GM06990 (cell line): ENCODE data around the gene PWWP2B.

Experiments
- DNase-seq: peaks from one replicate; pipeline ENCODE4 v3.0.0-alpha.2; 2011; ENCODE audit not compliant: insufficient read length; ENCODE audit errors: extremely low read depth
- H3K27me3 ChIP-seq: replicated peaks from 2 replicates; pipeline ENCODE4 v1.6.0; 2011; ENCODE audit warnings: low read length; ENCODE audit not compliant: control insufficient read depth, insufficient read depth
- H3K36me3 ChIP-seq: 2 replicates; pipeline ENCODE4 v1.5.1; 2011; ENCODE audit warnings: low read length; ENCODE audit not compliant: control insufficient read depth, insufficient read depth
- H3K4me3 ChIP-seq: replicated peaks from 2 replicates; pipeline ENCODE4 v1.5.1; 2011; ENCODE audit warnings: low read depth, mild to moderate bottlenecking, control low read depth, low read length
- CTCF ChIP-seq: IDR thresholded peaks from 2 replicates; pipeline ENCODE4 v1.5.1; 2011; ENCODE audit warnings: low read length, control low read depth, mild to moderate bottlenecking, inconsistent platforms; ENCODE audit not compliant: insufficient read depth, poor library complexity, severe bottlenecking

The PWWP2B gene

GRCh38 chr10:132414402-132415016, 17.5 kb downstream of the PWWP2B start:
- no peaks in the 10 kb centered on the region; the same call in 1 of the 2 replicates for H3K27me3 ChIP-seq
- TF ChIP-seq CTCF: no peak
- DNase-seq: no peak
- no peak overlapping the region for H3K4me3 ChIP-seq
- H3K36me3 ChIP-seq: no peaks in the 10 kb centered on the region

GRCh38 chr10:132415255-132415654, 18.3 kb downstream of the PWWP2B start:
- no peak for TF ChIP-seq CTCF

GRCh38 chr10:132415956-132416355, 19.0 kb downstream of the PWWP2B start:
- Histone ChIP-seq H3K36me3 (no peaks in the 10 kb centered on the region), H3K27me3 (no peaks in the 10 kb centered on the region; the same call in 1 of the 2 replicates), H3K4me3 (no peak overlapping the region)
- no peak for TF ChIP-seq CTCF
- DNase-seq: no peak

More at GRCh38 chr10:132415255-132415654, 18.3 kb downstream of the PWWP2B start:
- Histone ChIP-seq H3K4me3 (no peak overlapping the region), H3K36me3 (no peaks in the 10 kb centered on the region), H3K27me3 (no peaks in the 10 kb centered on the region; the same call in 1 of the 2 replicates)
- DNase-seq: no peak

- DNase-seq: no peak
- H3K4me3 ChIP-seq: no peak overlapping the region
- no peak for TF ChIP-seq CTCF
- H3K27me3 ChIP-seq: no peaks in the 10 kb centered on the region; the same call in 1 of the 2 replicates
- no peaks in the 10 kb centered on the region for H3K36me3 ChIP-seq
Observed at GRCh38 chr10:132416566-132417256, 19.7 kb downstream of the PWWP2B start.

- no peak for DNase-seq
Observed at GRCh38 chr10:132417257-132417910, 20.4 kb downstream of the PWWP2B start.

More at GRCh38 chr10:132417257-132417910, 20.4 kb downstream of the PWWP2B start:
- Histone ChIP-seq H3K27me3 (no peaks in the 10 kb centered on the region; the same call in 1 of the 2 replicates), H3K36me3 (no peaks in the 10 kb centered on the region), H3K4me3 (no peak overlapping the region)
- TF ChIP-seq CTCF: no peak
